Measurements from ENCODE around the gene DNAL1. TPM values are rescaled to one million over a fixed set of nuclear protein-coding genes. Genes with fewer than 3 reads are reported as not detected.
"Not testable (repeated sequence)": the region's sequence is repeated elsewhere in the genome, so short reads cannot be mapped to it uniquely, and the experiment has no call there.

Gene DNAL1
- polyA plus RNA-seq, 2 donors: 1.7 to 2.5 TPM

- H3K27me3 ChIP-seq (ENCODE audit: control insufficient read depth in 1 of 2, insufficient read depth in 2 of 2, low read length in 2 of 2): no peaks in the 10 kb centered on the region
- H3K36me3 ChIP-seq (ENCODE audit: control insufficient read depth in 2 of 2, insufficient read depth in 2 of 2, low read length in 1 of 2): no peaks in the 10 kb centered on the region
- no peaks in the 10 kb centered on the region for H3K9me3 ChIP-seq (ENCODE audit: control insufficient read depth in 2 of 2, insufficient read depth in 1 of 2, low read depth in 1 of 2, low read length in 1 of 2)
- H3K4me3 ChIP-seq (ENCODE audit: low read depth in 1 of 2, low read length in 2 of 2): no peak overlapping the region
- 97 to 100% methylated on average over 2 of the region's 2 CpGs for WGBS, 2 donors
- no peak overlapping the region for H3K27ac ChIP-seq (ENCODE audit: low read depth in 2 of 2, low read length in 1 of 2)
- H3K4me1 ChIP-seq (ENCODE audit: control insufficient read depth in 2 of 2, insufficient read depth in 2 of 2, low read length in 1 of 2): no peaks in the 10 kb centered on the region
Measured at GRCh38 chr14:73694083-73694482, 49.3 kb downstream of the DNAL1 start.

- Histone ChIP-seq H3K36me3 (ENCODE audit: control insufficient read depth in 2 of 2, insufficient read depth in 2 of 2, low read length in 1 of 2) (no peaks in the 10 kb centered on the region), H3K4me3 (ENCODE audit: low read depth in 1 of 2, low read length in 2 of 2) (no peak overlapping the region), H3K27me3 (ENCODE audit: control insufficient read depth in 1 of 2, insufficient read depth in 2 of 2, low read length in 2 of 2) (no peaks in the 10 kb centered on the region), H3K4me1 (ENCODE audit: control insufficient read depth in 2 of 2, insufficient read depth in 2 of 2, low read length in 1 of 2) (no peaks in the 10 kb centered on the region), H3K27ac (ENCODE audit: low read depth in 2 of 2, low read length in 1 of 2) (no peak overlapping the region), H3K9me3 (ENCODE audit: control insufficient read depth in 2 of 2, insufficient read depth in 1 of 2, low read depth in 1 of 2, low read length in 1 of 2) (no peaks in the 10 kb centered on the region)
- WGBS, 2 donors: 92 to 99% methylated on average over 2 of the region's 2 CpGs
Measured at GRCh38 chr14:73695082-73695481, 50.3 kb downstream of the DNAL1 start.

- Histone ChIP-seq H3K27ac (ENCODE audit: low read depth in 2 of 2, low read length in 1 of 2) (no peak overlapping the region), H3K36me3 (ENCODE audit: control insufficient read depth in 2 of 2, insufficient read depth in 2 of 2, low read length in 1 of 2) (no peaks in the 10 kb centered on the region), H3K4me3 (ENCODE audit: low read depth in 1 of 2, low read length in 2 of 2) (no peak overlapping the region), H3K27me3 (ENCODE audit: control insufficient read depth in 1 of 2, insufficient read depth in 2 of 2, low read length in 2 of 2) (no peaks in the 10 kb centered on the region), H3K4me1 (ENCODE audit: control insufficient read depth in 2 of 2, insufficient read depth in 2 of 2, low read length in 1 of 2) (no peaks in the 10 kb centered on the region), H3K9me3 (ENCODE audit: control insufficient read depth in 2 of 2, insufficient read depth in 1 of 2, low read depth in 1 of 2, low read length in 1 of 2) (no peaks in the 10 kb centered on the region)
- WGBS, 2 donors: 84 to 87% methylated on average over 2 of the region's 2 CpGs
Measured at GRCh38 chr14:73695997-73696396, 51.2 kb downstream of the DNAL1 start.

GRCh38 chr14:73696466-73697400, 51.9 kb downstream of the DNAL1 start:
- Histone ChIP-seq H3K4me3 (ENCODE audit: low read depth in 1 of 2, low read length in 2 of 2) (no peak overlapping the region), H3K36me3 (ENCODE audit: control insufficient read depth in 2 of 2, insufficient read depth in 2 of 2, low read length in 1 of 2) (no peaks in the 10 kb centered on the region), H3K4me1 (ENCODE audit: control insufficient read depth in 2 of 2, insufficient read depth in 2 of 2, low read length in 1 of 2) (no peaks in the 10 kb centered on the region), H3K27me3 (ENCODE audit: control insufficient read depth in 1 of 2, insufficient read depth in 2 of 2, low read length in 2 of 2) (no peaks in the 10 kb centered on the region), H3K27ac (ENCODE audit: low read depth in 2 of 2, low read length in 1 of 2) (no peak overlapping the region), H3K9me3 (ENCODE audit: control insufficient read depth in 2 of 2, insufficient read depth in 1 of 2, low read depth in 1 of 2, low read length in 1 of 2) (no peaks in the 10 kb centered on the region)
- WGBS, 2 donors: 76 to 81% methylated on average over 2 of the region's 2 CpGs

GRCh38 chr14:73700325-73700724, 55.5 kb downstream of the DNAL1 start:
- H3K27me3 ChIP-seq (ENCODE audit: control insufficient read depth in 1 of 2, insufficient read depth in 2 of 2, low read length in 2 of 2): no peaks in the 10 kb centered on the region
- no peak overlapping the region for H3K4me3 ChIP-seq (ENCODE audit: low read depth in 1 of 2, low read length in 2 of 2)
- H3K36me3 ChIP-seq (ENCODE audit: control insufficient read depth in 2 of 2, insufficient read depth in 2 of 2, low read length in 1 of 2): no peaks in the 10 kb centered on the region
- no peaks in the 10 kb centered on the region for H3K9me3 ChIP-seq (ENCODE audit: control insufficient read depth in 2 of 2, insufficient read depth in 1 of 2, low read depth in 1 of 2, low read length in 1 of 2)
- no peaks in the 10 kb centered on the region for H3K4me1 ChIP-seq (ENCODE audit: control insufficient read depth in 2 of 2, insufficient read depth in 2 of 2, low read length in 1 of 2)
- WGBS, 2 donors: 46 to 75% methylated on average over 1 of the region's 1 CpG
- H3K27ac ChIP-seq (ENCODE audit: low read depth in 2 of 2, low read length in 1 of 2): no peak overlapping the region

GRCh38 chr14:73708076-73708475, 63.3 kb downstream of the DNAL1 start:
- WGBS, 2 donors: 82 to 90% methylated on average over 4 of the region's 4 CpGs

GRCh38 chr14:73709904-73710469, 65.2 kb downstream of the DNAL1 start:
- H3K36me3 ChIP-seq (ENCODE audit: control insufficient read depth in 2 of 2, insufficient read depth in 2 of 2, low read length in 1 of 2): peaks cover 0 to 3% of the 10 kb centered on the region in 2 donors
- no peaks in the 10 kb centered on the region for H3K27me3 ChIP-seq (ENCODE audit: control insufficient read depth in 1 of 2, insufficient read depth in 2 of 2, low read length in 2 of 2)
- 94 to 97% methylated on average over 8 of the region's 8 CpGs for WGBS, 2 donors
- H3K4me1 ChIP-seq (ENCODE audit: control insufficient read depth in 2 of 2, insufficient read depth in 2 of 2, low read length in 1 of 2): peaks cover 0 to 2% of the 10 kb centered on the region in 2 donors
- no peaks in the 10 kb centered on the region for H3K9me3 ChIP-seq (ENCODE audit: control insufficient read depth in 2 of 2, insufficient read depth in 1 of 2, low read depth in 1 of 2, low read length in 1 of 2)
- H3K27ac ChIP-seq (ENCODE audit: low read depth in 2 of 2, low read length in 1 of 2): no peak overlapping the region
- H3K4me3 ChIP-seq (ENCODE audit: low read depth in 1 of 2, low read length in 2 of 2): no peak overlapping the region

More at GRCh38 chr14:73708076-73708475, 63.3 kb downstream of the DNAL1 start:
- H3K36me3 ChIP-seq (ENCODE audit: control insufficient read depth in 2 of 2, insufficient read depth in 2 of 2, low read length in 1 of 2); H3K4me3 ChIP-seq (ENCODE audit: low read depth in 1 of 2, low read length in 2 of 2); H3K27me3 ChIP-seq (ENCODE audit: control insufficient read depth in 1 of 2, insufficient read depth in 2 of 2, low read length in 2 of 2); H3K4me1 ChIP-seq (ENCODE audit: control insufficient read depth in 2 of 2, insufficient read depth in 2 of 2, low read length in 1 of 2); H3K27ac ChIP-seq (ENCODE audit: low read depth in 2 of 2, low read length in 1 of 2); H3K9me3 ChIP-seq (ENCODE audit: control insufficient read depth in 2 of 2, insufficient read depth in 1 of 2, low read depth in 1 of 2, low read length in 1 of 2): not testable (repeated sequence)

- H3K36me3 ChIP-seq (ENCODE audit: control insufficient read depth in 2 of 2, insufficient read depth in 2 of 2, low read length in 1 of 2): peaks cover 0 to 4% of the 10 kb centered on the region in 2 donors
- H3K9me3 ChIP-seq (ENCODE audit: control insufficient read depth in 2 of 2, insufficient read depth in 1 of 2, low read depth in 1 of 2, low read length in 1 of 2): no peaks in the 10 kb centered on the region
- no peak overlapping the region for H3K27ac ChIP-seq (ENCODE audit: low read depth in 2 of 2, low read length in 1 of 2)
- WGBS, 2 donors: 93 to 97% methylated on average over 5 of the region's 5 CpGs
- no peak overlapping the region for H3K4me3 ChIP-seq (ENCODE audit: low read depth in 1 of 2, low read length in 2 of 2)
- H3K27me3 ChIP-seq (ENCODE audit: control insufficient read depth in 1 of 2, insufficient read depth in 2 of 2, low read length in 2 of 2): no peaks in the 10 kb centered on the region
- H3K4me1 ChIP-seq (ENCODE audit: control insufficient read depth in 2 of 2, insufficient read depth in 2 of 2, low read length in 1 of 2): peaks cover 0 to 2% of the 10 kb centered on the region in 2 donors
Measured at GRCh38 chr14:73710737-73711136, 66.0 kb downstream of the DNAL1 start.

GRCh38 chr14:73712071-73712506, 67.3 kb downstream of the DNAL1 start:
- Histone ChIP-seq H3K27ac (ENCODE audit: low read depth in 2 of 2, low read length in 1 of 2) (peak overlapping the region; percentile 61 to 93), H3K9me3 (ENCODE audit: control insufficient read depth in 2 of 2, insufficient read depth in 1 of 2, low read depth in 1 of 2, low read length in 1 of 2) (no peaks in the 10 kb centered on the region), H3K27me3 (ENCODE audit: control insufficient read depth in 1 of 2, insufficient read depth in 2 of 2, low read length in 2 of 2) (no peaks in the 10 kb centered on the region), H3K4me3 (ENCODE audit: low read depth in 1 of 2, low read length in 2 of 2) (peak overlapping the region; percentile 46 to 61), H3K36me3 (ENCODE audit: control insufficient read depth in 2 of 2, insufficient read depth in 2 of 2, low read length in 1 of 2) (peaks cover 0 to 5% of the 10 kb centered on the region in 2 donors), H3K4me1 (ENCODE audit: control insufficient read depth in 2 of 2, insufficient read depth in 2 of 2, low read length in 1 of 2) (peaks cover 0 to 2% of the 10 kb centered on the region in 2 donors)
- 45 to 50% methylated on average over 11 of the region's 11 CpGs for WGBS, 2 donors

Measured in esophagus (tissue), 2 donors.